ENCODE measurements around the gene FAM227A.
"Not testable (repeated sequence)": the region's sequence is repeated elsewhere in the genome, so short reads cannot be mapped to it uniquely, and the experiment has no call there.

The FAM227A gene

DNA sequence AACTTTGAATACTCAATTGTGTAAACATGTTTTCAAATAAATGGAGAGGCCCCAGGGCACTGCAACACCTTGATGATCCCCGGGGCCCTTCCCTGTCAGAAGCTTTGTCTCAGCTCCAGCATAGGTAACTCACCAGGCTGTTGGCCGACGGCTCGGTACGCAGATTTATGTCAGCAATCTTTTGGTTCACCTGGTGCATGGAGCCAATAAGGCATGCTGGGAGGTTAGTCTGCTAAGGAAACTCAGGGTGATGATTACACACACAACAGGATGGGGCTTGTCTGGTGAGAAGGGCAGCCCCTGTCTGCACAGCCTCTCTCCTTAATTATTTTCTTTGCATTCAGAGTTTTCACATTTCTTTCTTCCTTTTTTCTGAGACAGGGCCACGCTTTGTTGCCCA, 10.8 kb downstream of the FAM227A start:
- TF ChIP-seq, protein P1, sequence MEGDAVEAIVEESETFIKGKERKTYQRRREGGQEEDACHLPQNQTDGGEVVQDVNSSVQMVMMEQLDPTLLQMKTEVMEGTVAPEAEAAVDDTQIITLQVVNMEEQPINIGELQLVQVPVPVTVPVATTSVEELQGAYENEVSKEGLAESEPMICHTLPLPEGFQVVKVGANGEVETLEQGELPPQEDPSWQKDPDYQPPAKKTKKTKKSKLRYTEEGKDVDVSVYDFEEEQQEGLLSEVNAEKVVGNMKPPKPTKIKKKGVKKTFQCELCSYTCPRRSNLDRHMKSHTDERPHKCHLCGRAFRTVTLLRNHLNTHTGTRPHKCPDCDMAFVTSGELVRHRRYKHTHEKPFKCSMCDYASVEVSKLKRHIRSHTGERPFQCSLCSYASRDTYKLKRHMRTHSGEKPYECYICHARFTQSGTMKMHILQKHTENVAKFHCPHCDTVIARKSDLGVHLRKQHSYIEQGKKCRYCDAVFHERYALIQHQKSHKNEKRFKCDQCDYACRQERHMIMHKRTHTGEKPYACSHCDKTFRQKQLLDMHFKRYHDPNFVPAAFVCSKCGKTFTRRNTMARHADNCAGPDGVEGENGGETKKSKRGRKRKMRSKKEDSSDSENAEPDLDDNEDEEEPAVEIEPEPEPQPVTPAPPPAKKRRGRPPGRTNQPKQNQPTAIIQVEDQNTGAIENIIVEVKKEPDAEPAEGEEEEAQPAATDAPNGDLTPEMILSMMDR (IDR thresholded peaks at IDR 0.05; ENCODE audit: extremely low read depth, insufficient read depth, missing control alignments) = no peak
- no peak for DNase-seq (ENCODE audit: low spot score)
- in situ Hi-C loops (cut with MboI; ENCODE audit: low pct_unique_long_range_greater_than_20kb, low sequenced_read_pairs, unreplicated experiment) = no loop called here

GRCh38 chr22:38644245-38644644, 11.9 kb downstream of the FAM227A start:
- in situ Hi-C loops (cut with MboI; ENCODE audit: low pct_unique_long_range_greater_than_20kb, low sequenced_read_pairs, unreplicated experiment); DNase-seq (ENCODE audit: low spot score): not testable (repeated sequence)

DNA sequence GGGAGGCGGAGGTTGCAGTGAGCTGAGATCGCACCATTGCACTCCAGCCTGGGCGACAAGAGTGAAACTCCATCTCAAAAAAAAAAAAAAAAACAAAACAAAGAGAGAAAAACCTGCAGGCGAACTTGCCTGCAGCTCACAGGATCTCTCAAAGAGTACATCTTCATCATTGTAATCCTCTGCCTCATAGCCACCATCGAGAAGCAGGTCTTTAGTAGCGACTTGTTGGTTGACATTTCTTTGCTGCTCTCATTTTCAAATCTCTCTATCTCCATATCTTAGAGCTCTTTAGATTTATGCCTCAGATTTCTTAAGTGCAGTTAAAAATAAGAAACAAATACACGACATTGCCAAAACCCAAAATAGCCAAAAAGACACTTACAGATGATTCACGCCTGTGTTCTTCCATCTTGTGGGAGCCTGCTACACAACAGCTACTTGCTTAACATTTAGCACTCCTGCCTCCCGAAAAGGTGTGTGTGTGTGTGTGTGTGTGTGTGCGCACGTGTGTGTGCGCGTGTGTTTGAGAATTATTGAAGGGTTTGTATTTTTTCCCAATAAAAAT, 14.6 kb downstream of the FAM227A start:
- TF ChIP-seq, protein P1 (IDR thresholded peaks at IDR 0.05; ENCODE audit: extremely low read depth, insufficient read depth, missing control alignments) = no peak
- in situ Hi-C loops (cut with MboI; ENCODE audit: low pct_unique_long_range_greater_than_20kb, low sequenced_read_pairs, unreplicated experiment) = no loop called here
- DNase-seq (ENCODE audit: low spot score) = no peak

- DNase-seq (ENCODE audit: low spot score) = no peak
- TF ChIP-seq, protein P1 (IDR thresholded peaks at IDR 0.05; ENCODE audit: extremely low read depth, insufficient read depth, missing control alignments) = no peak
- in situ Hi-C loops (cut with MboI; ENCODE audit: low pct_unique_long_range_greater_than_20kb, low sequenced_read_pairs, unreplicated experiment) = no loop called here
Observed at GRCh38 chr22:38638728-38639127, 17.5 kb downstream of the FAM227A start.

DNA sequence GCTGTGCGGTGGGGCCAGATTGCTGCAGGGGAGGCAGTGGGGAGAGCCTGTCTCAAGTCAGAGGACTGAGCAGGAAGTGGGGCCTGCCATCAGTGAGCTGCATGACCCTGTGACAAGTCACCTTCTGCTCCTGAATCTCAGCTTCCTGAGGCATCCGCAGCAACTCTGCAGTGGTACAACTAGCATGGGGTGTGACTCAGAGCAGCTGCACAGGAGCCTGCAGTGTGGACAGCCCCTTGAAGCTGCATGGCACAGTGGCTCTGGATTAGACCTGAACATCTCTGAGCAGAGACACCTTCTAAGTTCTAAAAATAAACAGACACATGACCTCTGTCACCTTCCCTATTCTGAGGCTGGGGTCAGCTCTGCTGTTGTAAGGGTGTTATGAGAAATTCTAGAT, 18.0 kb downstream of the FAM227A start:
- TF ChIP-seq, protein P1 (IDR thresholded peaks at IDR 0.05; ENCODE audit: extremely low read depth, insufficient read depth, missing control alignments) = no peak
- in situ Hi-C loops (cut with MboI; ENCODE audit: low pct_unique_long_range_greater_than_20kb, low sequenced_read_pairs, unreplicated experiment) = no loop called here
- no peak for DNase-seq (ENCODE audit: low spot score)

DNA sequence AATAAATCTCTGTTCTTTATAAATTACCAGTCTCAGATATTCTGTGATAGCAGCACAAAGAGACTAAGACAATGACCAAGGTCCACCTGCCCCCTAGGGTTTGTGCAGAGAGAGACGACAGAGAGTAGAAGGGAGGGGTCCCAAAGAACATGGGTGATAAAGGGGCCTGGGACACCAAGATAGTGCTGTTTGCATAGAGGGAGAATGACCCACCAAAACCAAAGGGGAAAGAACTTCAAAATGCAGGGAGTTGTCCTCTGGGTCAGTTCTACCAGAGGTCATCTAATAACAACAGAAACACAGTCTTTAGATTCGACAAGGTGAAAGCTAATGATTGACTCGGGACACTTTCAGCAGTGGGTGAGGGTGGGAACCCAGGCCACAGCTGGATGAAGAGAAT, 23.7 kb downstream of the FAM227A start:
- TF ChIP-seq, protein P1 (IDR thresholded peaks at IDR 0.05; ENCODE audit: extremely low read depth, insufficient read depth, missing control alignments) = no peak
- no peak for DNase-seq (ENCODE audit: low spot score)
- in situ Hi-C loops (cut with MboI; ENCODE audit: low pct_unique_long_range_greater_than_20kb, low sequenced_read_pairs, unreplicated experiment) = no loop called here

DNA sequence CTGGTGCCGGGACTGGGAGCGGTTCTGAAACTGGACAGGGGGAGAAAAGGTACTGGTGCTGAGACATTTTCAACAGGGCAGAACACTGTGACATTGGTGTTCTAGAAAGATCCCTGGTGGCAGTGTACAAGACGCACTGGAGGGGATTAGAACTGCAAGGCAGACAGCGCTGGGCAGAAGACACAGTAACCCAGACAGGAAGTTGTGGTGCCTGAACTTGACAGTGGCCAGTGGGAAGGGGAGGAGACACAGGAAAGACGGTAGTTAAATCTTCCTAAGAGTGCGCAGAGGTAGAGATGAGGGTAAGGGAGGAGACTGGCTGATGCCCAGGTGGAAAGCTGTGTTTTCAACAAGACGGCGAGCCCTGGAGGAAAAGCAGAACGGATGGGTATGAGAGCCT, 24.5 kb downstream of the FAM227A start:
- in situ Hi-C loops (cut with MboI; ENCODE audit: low pct_unique_long_range_greater_than_20kb, low sequenced_read_pairs, unreplicated experiment) = no loop called here
- no peak for DNase-seq (ENCODE audit: low spot score)
- TF ChIP-seq, protein P1 (IDR thresholded peaks at IDR 0.05; ENCODE audit: extremely low read depth, insufficient read depth, missing control alignments) = no peak

Measured in GM13977 (cell line).